GM18861 (cell line): ENCODE results near the gene CAB39L.

Source experiments
- ATAC-seq: cut with Tn5 transposase; IDR thresholded peaks from one replicate; pipeline ENCODE4 v1.9.1; 2021; ENCODE audit not compliant: unreplicated experiment

CAB39L gene

GRCh38 chr13:49403996-49404702 is 39.7 kb downstream of the CAB39L start:
- ATAC-seq, result no peak

DNA sequence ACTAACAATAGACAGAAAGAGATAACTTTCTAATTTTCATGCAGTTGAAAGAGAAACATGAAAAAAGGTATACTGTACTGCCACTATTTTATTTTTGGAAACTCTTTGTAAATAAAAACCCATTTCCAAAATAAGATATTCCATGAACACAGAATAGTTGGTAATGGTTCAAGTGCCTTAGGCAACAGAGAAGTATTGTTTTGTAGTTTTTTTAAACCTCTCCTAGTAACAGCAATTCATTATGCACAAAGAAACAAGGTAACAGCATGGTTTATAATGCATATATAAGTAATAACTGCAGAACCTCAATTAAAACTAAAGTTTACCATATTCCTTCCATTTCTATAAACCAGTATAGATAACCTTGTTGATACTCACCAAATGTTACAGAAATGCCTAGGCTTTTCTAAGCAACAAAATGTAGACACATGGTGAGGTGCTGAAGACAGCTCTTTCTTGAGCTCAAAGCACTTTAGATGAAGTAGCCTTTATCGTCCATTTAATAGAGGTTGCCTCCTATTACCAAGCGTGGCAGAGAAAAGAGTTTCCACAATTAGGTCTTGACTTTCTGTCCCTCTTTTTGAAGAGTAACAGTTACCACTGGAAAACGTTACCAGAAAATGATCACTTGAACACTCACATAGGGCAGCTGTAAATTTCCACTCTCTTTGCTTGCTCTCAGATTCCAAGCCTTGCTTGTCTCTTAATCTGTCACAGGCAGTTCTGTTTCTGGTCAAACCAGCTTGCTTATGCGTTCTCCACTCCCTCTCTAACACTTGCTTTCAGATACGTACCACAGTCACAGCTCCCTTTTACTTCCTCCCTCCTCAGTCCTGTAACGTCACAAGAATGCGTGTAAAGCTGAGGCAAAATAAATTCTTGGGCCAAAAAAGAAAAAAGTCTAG is 42.9 kb downstream of the CAB39L start:
- ATAC-seq, result peak; percentile 62

DNA sequence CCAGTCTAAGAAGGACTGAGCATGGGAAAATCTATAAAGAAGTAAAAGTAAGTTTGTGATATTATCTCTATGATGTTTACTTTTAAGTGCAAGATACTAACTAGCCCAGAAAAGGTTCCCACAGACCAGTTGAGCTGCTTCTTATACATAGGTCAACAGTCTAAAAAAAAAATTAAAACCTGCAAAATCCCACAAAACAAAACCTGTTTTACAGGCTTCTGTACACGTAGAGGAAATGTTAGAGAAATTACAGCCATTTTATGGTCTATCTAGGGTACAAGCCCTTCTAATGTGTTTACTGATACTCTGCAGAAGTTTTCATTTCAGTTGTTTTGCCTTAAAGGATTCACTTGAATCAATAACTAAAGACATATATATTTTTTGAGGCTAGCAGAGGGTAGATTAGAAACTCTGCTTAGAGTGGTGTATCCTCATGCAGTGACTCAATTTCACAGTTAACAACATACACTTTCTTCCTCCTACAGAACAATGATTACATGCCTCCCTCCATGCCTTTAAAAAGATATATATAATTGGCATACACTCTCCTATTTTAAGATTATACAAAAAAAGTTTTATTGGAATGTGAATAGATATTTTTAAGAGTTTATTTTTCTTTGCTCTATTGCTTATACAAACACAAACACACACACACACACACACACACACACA is 43.9 kb downstream of the CAB39L start:
- no peak for ATAC-seq

DNA sequence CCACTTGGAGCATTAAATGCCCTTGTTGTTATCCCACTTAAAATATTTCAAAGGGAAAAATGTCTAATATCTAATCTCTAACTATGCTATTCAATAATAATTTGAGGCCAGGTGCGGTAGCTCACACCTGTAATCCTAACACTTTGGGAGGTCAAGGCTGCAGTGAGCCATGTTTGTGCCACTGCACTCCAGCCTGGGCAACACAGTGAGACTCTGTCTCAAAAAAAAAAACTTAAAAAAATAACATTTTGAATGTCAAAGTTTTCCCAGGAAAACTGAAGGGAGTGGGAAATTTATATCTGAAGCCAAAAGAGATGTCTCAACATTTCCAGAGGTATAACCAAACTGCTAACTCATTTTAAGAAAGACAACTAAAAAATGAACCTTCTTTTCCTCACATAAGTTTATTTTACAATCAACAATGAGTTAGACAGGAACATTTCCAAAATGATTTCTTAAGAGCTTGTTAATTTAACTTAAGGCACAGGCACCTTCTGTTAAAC is 47.9 kb downstream of the CAB39L start:
- no peak for ATAC-seq

DNA sequence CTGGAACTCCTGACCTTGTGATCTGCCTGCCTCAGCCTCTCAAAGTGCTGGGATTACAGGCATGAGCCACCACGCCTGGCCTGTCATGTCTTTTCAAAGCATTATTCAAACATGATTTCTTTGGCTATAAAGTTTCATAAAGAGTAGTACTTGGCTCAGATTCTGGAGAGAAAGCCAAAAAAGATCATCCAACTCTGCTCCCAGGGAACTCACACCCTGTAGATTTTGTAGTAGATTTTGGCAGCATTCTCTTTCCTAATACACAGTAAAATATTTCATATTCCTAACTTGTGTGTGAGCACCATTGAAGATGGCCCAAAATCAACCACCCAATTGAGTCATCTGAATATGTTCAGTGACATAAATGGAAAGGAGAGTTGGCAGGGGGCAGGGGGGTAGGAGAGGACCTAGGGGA is 48.4 kb downstream of the CAB39L start:
- ATAC-seq, result no peak

DNA sequence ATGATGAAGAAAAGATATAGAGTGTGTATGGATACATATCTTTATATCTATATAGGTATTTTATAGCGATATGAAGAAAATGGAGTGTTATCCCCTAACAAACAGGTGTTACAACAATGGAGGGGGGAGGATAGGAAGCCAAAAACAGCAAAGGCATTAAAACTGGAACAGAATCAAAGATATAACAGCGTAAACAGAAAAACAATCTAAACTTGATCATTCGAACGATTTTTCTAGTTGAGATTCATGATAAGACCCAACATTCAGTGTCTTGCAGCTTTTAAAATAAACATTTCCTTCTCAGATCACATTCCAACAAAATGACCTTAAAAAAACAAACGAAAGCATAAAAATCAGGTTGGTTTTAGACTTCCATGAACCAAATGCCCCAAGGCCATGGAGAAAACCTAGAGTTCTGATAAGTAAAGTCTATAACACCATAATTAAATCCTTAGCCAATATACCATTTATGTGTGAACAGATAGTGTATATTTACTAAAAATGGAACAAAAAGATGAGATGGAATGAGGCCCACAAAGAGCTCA is 55.7 kb downstream of the CAB39L start:
- no peak for ATAC-seq

DNA sequence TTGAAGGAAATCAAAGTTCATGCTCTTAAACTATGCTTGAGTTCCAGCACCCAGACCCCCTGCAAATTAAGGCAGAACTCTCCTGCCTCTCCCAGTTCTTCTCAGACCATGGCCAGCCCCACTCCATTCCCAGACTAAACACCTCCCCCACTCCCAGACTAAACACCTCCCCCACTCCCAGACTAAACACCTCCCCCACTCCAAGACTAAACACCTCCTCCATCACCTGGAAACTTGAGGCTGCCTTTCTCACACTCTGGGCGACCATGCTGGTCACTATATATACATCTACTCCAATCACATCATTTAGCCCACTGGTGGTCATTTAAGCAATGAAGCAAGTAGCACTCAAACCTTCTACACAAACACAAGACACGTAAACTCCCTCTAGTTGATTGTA is 57.2 kb downstream of the CAB39L start:
- ATAC-seq, result no peak

GRCh38 chr13:49376121-49376520 is 67.7 kb downstream of the CAB39L start:
- no peak for ATAC-seq

DNA sequence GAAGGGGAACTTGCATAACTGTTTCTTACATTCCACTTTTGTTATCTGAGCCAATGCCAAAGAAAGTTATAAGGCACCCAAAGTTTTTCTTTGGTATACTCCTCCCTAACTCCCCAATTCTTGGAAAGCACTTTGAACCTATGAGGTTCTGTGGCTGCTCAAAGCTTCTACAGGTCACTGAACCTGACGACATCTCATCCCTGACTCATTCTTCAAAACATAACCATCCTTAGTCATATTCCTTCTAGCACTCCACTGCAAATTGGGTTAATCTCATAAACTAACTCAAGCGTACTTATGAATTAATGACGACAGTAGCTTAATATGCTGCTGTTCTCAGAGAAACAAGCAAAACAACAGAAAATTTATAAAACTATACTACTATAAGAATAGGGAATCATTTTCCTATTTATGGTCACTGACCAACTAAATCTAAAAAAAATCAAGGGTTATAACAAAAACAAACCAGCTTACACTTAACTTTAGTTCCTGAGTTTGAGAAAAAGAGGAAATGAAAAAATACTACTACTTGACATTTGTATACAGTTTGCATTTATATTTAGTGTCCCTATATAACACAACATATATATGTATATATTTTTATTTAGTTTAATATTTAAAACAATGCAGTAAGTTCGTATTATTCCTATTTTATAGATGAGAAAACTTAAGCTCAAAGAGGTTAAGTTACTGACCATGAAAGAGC is 69.1 kb downstream of the CAB39L start:
- no peak for ATAC-seq

GRCh38 chr13:49373716-49374115 is 70.1 kb downstream of the CAB39L start:
- no peak for ATAC-seq

DNA sequence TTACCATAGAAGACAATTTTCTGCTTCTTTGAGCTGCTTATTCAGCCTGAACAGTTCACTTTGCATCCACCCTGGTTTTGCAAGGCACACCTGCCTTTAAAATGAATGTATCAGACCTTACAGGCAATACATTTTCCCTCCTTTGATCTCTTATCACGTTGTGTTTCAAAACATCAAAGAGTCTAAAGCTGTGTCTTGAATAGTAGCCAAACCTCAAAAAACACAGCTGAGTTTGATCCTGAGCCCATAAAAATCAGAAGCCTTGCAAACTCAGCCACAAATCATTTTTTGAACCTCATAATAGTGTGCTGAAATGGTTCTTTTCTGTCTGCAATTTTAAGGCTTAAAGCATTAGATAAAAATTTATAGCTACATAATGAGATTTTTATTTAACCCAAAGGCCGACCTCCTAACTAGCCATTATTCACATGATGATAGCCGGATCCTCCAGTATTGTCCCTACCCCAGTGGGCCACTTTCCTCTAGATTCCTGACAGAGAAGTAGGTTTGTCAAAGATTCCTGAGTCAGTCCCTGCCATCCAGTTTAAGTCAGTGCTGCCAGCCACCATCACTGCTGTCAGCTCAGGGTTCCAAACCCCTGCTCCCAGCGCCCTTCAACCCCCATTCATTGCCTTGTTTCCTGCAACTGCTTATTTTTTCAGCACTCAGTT is 71.8 kb downstream of the CAB39L start:
- ATAC-seq, result no peak

GRCh38 chr13:49370371-49370770 is 73.5 kb downstream of the CAB39L start:
- no peak for ATAC-seq

- ATAC-seq, result no peak
These were observed 74.0 kb downstream of the CAB39L start for GRCh38 chr13:49369866-49370265.

- no peak for ATAC-seq
These were observed 75.2 kb downstream of the CAB39L start for GRCh38 chr13:49368688-49369087.

DNA sequence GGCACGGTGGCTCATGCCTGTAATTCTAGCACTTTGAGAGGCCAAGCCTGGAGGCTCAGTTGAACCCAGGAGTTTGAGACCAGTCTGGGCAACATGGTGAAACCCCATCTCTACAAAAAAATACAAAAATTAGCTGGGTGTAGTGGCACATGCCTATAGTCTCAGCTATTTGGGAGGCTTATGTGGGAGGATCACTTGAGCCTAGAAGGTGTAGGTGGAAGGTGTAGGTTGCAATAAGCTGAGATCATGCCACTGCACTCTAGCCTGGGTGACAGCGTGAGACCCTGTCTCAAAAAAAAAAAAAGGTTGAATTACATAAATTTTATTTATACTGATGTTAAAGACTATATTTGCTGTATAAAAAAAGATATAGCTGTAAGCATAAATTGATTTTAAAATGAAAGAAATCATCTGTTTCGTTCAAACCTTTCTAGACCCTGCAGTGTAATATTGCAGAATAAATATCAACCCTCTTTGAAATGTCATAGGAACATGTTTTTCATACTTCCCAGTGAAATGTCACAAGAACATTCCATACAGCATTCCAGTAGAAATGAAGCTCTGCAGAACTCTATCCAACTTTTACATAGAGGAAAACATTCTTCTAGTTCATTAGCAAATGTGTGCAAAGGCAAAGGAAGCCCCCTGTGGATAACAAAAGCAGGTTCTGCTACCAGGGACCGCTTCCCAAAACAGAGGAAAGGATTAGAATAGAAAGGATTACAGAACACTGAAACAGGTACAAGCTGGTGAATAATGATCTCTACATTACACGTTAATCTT is 76.0 kb downstream of the CAB39L start:
- ATAC-seq, result no peak

DNA sequence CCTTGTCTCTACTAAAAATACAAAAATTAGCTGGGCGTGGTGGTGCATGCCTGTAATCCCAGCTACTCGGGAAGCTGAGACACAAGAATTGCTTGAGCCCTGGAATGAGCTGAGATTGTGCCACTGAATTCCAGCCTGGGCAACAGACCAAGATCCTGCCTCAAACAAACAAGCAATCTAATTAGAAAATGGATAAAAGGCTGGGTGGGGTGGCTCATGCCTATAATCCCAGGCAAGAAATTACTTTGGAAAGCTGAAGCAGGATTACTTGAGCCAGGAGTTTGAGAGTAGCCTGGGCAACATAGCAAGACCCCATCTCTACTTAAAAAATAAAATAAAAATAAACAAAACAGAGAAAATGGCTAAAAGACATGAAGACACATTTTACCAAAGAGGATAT is 77.0 kb downstream of the CAB39L start:
- no peak for ATAC-seq

GRCh38 chr13:49357694-49358093 is 86.2 kb downstream of the CAB39L start:
- no peak for ATAC-seq

GRCh38 chr13:49356223-49356622 is 87.6 kb downstream of the CAB39L start:
- no peak for ATAC-seq

GRCh38 chr13:49354719-49355118 is 89.1 kb downstream of the CAB39L start:
- no peak for ATAC-seq
